CD4-positive, CD25-positive, alpha-beta regulatory T cell (primary cell): ENCODE results near the gene EGFLAM. TPM values are rescaled to one million over a fixed set of nuclear protein-coding genes. Genes with fewer than 3 reads are reported as not detected.

Experiments used
- ATAC-seq, 2 donors: fragments of 150-1000 bp; cut with Tn5 transposase; one replicate each; pipeline ENCODE4 v1.10.0; 2021; ENCODE audit warnings: low read depth in 2 of 2, moderate number of reproducible peaks in 2 of 2, moderate library complexity in 1 of 2
- DNase-seq, 3 donors: peaks; one replicate each; pipeline versions ENCODE4 v3.0.0 to v3.0.0-alpha.2; 2012 to 2022; ENCODE audit warnings: mixed read lengths in 1 of 3
- H3K27ac ChIP-seq: one replicate; pipeline ENCODE4 v1.7.0; 2013; ENCODE audit warnings: mild to moderate bottlenecking, low read length; ENCODE audit not compliant: insufficient read depth, poor library complexity, severe bottlenecking
- H3K27me3 ChIP-seq: one replicate; pipeline ENCODE4 v1.7.0; 2013; ENCODE audit warnings: low read length; ENCODE audit not compliant: control insufficient read depth, insufficient read depth
- H3K36me3 ChIP-seq: one replicate; pipeline ENCODE4 v1.7.0; 2013; ENCODE audit warnings: mild to moderate bottlenecking, low read length, moderate library complexity; ENCODE audit not compliant: control insufficient read depth, insufficient read depth
- H3K4me1 ChIP-seq: 2 replicates; pipeline ENCODE4 v1.7.0; 2013; ENCODE audit warnings: mild to moderate bottlenecking, low read length; ENCODE audit not compliant: insufficient read depth, control insufficient read depth, poor library complexity, severe bottlenecking
- H3K4me3 ChIP-seq: one replicate; pipeline ENCODE4 v1.7.0; 2013; ENCODE audit warnings: low read depth, mild to moderate bottlenecking, low read length, moderate library complexity
- H3K9me3 ChIP-seq, 2 experiments: 1 replicate in 1 of 2; 2 replicates in 1 of 2; pipeline ENCODE4 v1.7.0; 2013; ENCODE audit warnings: low read length in 2 of 2, mild to moderate bottlenecking in 1 of 2, moderate library complexity in 1 of 2; ENCODE audit not compliant: control insufficient read depth in 2 of 2
- H3K27ac Mint-ChIP-seq, 3 donors: one replicate each; pipeline ENCODE4 v1.8.0; 2020 to 2022; ENCODE audit warnings: mild to moderate bottlenecking in 3 of 3, mixed read lengths in 3 of 3, moderate library complexity in 2 of 3
- H3K27me3 Mint-ChIP-seq: one replicate; pipeline ENCODE4 v1.8.0; 2022; ENCODE audit warnings: mild to moderate bottlenecking, mixed read lengths
- H3K36me3 Mint-ChIP-seq: one replicate; pipeline ENCODE4 v1.8.0; 2020; ENCODE audit warnings: mixed read lengths
- H3K4me1 Mint-ChIP-seq, 4 donors: one replicate each; pipeline ENCODE4 v1.8.0; 2020 to 2022; ENCODE audit warnings: mixed read lengths in 4 of 4, mild to moderate bottlenecking in 1 of 4
- H3K4me3 Mint-ChIP-seq, 4 donors: one replicate each; pipeline ENCODE4 v1.8.0; 2020 to 2022; ENCODE audit warnings: mild to moderate bottlenecking in 4 of 4, mixed read lengths in 4 of 4, moderate library complexity in 3 of 4
- H3K9me3 Mint-ChIP-seq, 7 donors: one replicate each; pipeline ENCODE4 v1.8.0; 2020 to 2022; ENCODE audit warnings: mixed read lengths in 7 of 7, mild to moderate bottlenecking in 3 of 7, moderate library complexity in 2 of 7
- polyA plus RNA-seq, 4 donors: library from polyadenylated mRNA; unstranded; fragments of 300-500 nt; fragmentation: Illumina TruSeq; gene quantifications; one replicate each; pipeline ENCODE4 v1.2.3, GENCODE V29; 2021
- total RNA-seq: library from RNA; stranded (reverse); gene quantifications from one replicate; pipeline ENCODE4 v1.2.3, GENCODE V29; 2022

EGFLAM gene
- total and polyA plus RNA-seq, 5 donors from 2014 or later = not detected

DNA sequence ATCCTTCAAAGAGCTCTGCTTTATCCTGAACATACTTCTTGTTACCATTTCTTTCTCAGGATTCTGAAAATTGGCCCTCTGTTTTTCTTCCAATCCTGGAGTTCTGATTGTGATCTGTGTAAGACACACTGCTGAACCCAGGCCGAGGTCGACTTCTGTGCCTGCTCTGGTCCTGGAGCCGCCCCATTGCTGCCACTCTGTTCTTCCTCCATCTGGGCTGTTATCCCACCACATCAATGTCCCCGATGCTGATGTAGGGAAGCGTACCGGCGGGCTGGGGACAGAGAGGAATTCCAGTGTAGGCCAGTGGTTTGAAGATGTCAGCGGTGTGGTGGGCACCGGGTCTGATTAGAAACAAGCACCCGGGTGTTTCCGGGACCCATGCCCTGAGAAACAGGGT is 195.6 kb downstream of the EGFLAM start:
- ATAC-seq (no peak), DNase-seq (no peak)
- H3K27me3 Mint-ChIP-seq = peaks cover 39% of the 10 kb centered on the region
- Histone ChIP-seq H3K4me3 (peak overlapping the region; percentile 35), H3K36me3 (no peaks in the 10 kb centered on the region), H3K4me1 (peaks cover 26% of the 10 kb centered on the region), H3K27me3 (peaks cover 37% of the 10 kb centered on the region), H3K27ac (no peak overlapping the region), H3K9me3 (no peaks in the 10 kb centered on the region)
- peaks cover 0 to 2% (median 0%) of the 10 kb centered on the region in 7 donors for H3K9me3 Mint-ChIP-seq
- H3K4me3 Mint-ChIP-seq = peak overlapping the region; percentile 20 to 66 (median 52)
- H3K27ac Mint-ChIP-seq = peak overlapping the region in 1 of 3 donors; percentile 67
- no peaks in the 10 kb centered on the region for H3K36me3 Mint-ChIP-seq
- H3K4me1 Mint-ChIP-seq = peaks cover 21 to 44% (median 26%) of the 10 kb centered on the region in 4 donors

DNA sequence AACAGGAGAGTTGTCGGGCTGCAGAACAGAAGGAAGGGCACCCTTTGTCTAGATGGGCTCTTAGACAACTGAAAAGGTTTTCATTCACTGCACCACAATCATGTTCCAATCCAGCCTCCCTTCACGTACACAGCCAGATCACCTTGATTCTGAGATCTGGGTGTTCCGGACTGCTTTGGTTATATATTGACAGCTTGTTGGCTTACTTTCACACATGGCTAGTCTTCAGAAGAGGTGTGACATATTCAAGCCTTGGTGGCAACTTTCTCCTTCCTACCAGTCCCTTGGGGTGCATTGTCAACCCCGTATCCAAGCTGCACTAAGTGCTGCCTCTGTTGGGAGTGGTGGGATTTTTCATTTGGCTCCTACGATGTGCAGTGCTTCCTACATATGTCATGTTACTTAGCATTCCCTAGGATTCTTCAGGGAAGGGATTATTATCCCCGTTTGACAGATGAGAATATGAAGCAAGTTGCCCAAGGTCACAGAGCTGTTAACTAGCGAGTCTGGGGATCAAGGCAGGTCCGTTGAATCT is 197.5 kb downstream of the EGFLAM start:
- Mint-ChIP-seq H3K4me3 (peak overlapping the region in 1 of 4 donors; percentile 30), H3K4me1 (peaks cover 18 to 40% (median 23%) of the 10 kb centered on the region in 4 donors), H3K27ac (no peak overlapping the region), H3K9me3 (peaks cover 0 to 3% (median 0%) of the 10 kb centered on the region in 7 donors), H3K36me3 (no peaks in the 10 kb centered on the region), H3K27me3 (peaks cover 27% of the 10 kb centered on the region)
- Histone ChIP-seq H3K27me3 (peaks cover 32% of the 10 kb centered on the region), H3K27ac (no peak overlapping the region), H3K4me3 (no peak overlapping the region), H3K36me3 (no peaks in the 10 kb centered on the region), H3K4me1 (peaks cover 26% of the 10 kb centered on the region), H3K9me3 (no peaks in the 10 kb centered on the region)
- no peak for DNase-seq
- no peak for ATAC-seq

DNA sequence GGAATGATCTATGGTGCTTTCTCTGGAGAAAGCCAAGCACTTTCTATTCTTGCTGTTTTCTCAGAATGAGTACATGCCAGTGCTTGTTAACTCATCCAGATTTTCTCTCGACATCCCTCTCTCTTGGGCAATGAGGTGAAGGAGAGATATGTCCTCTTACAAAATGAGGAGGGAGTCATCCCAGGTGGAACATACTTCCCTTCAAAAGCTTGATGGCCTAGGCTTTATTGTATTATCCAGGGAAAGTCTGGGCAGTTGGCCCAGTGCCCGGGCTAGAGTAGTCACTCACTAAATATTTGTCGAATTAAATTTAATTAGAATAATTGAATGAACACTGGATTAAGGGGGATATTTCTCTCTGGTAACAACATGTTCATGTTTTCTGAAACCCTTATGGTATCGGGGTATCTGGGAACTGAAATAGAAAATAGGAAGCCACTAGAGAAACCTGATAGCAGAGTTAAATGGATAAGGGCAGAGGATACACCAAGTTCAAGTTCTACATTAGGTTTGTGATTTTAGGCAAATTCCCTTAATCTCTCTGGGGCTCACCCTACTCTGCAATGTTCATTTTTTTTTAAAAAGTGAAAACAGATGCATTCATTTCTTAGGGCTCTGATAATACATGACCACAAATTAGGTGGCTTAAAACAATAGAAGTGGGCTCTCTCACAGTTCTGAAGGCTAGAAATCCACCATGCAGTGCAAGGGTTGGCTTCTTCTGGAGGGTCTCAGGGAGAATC is 198.5 kb downstream of the EGFLAM start:
- Mint-ChIP-seq H3K4me1 (peaks cover 18 to 35% (median 21%) of the 10 kb centered on the region in 4 donors), H3K27me3 (peaks cover 27% of the 10 kb centered on the region), H3K36me3 (no peaks in the 10 kb centered on the region), H3K27ac (no peak overlapping the region), H3K4me3 (no peak overlapping the region), H3K9me3 (peaks cover 0 to 3% (median 0%) of the 10 kb centered on the region in 7 donors)
- no peaks in the 10 kb centered on the region for H3K9me3 ChIP-seq
- ATAC-seq (no peak), DNase-seq (no peak)
- peaks cover 26% of the 10 kb centered on the region for H3K4me1 ChIP-seq
- no peak overlapping the region for H3K4me3 ChIP-seq
- peaks cover 30% of the 10 kb centered on the region for H3K27me3 ChIP-seq
- H3K27ac ChIP-seq = no peak overlapping the region
- no peaks in the 10 kb centered on the region for H3K36me3 ChIP-seq

DNA sequence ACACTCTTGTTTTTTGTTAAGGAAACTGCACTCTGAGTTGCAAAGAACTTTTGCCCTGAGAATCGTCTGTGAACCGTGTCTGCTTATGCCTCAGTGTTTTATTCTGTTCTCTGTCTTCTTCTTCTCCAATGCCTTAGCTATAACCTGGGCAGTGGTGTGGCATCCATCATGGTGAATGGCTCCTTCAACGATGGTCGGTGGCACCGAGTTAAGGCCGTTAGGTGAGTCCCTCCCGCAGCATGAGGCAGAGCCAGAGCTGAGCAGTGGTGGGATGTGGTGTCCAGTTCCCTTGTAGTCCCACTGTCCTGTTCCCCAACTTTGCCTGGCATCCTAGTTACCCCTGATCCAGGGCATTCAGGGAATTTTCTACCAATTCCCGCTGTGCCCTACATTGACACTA is 199.8 kb downstream of the EGFLAM start:
- no peak overlapping the region for H3K4me3 Mint-ChIP-seq
- no peak for ATAC-seq
- no peaks in the 10 kb centered on the region for H3K36me3 Mint-ChIP-seq
- no peak overlapping the region for H3K27ac Mint-ChIP-seq
- Histone ChIP-seq H3K4me1 (peaks cover 20% of the 10 kb centered on the region), H3K27me3 (peaks cover 32% of the 10 kb centered on the region), H3K4me3 (no peak overlapping the region), H3K27ac (no peak overlapping the region), H3K9me3 (no peaks in the 10 kb centered on the region), H3K36me3 (no peaks in the 10 kb centered on the region)
- H3K27me3 Mint-ChIP-seq = peaks cover 29% of the 10 kb centered on the region
- H3K4me1 Mint-ChIP-seq = peaks cover 7 to 23% (median 13%) of the 10 kb centered on the region in 4 donors
- H3K9me3 Mint-ChIP-seq = peaks cover 0 to 3% (median 0%) of the 10 kb centered on the region in 7 donors
- DNase-seq = no peak

DNA sequence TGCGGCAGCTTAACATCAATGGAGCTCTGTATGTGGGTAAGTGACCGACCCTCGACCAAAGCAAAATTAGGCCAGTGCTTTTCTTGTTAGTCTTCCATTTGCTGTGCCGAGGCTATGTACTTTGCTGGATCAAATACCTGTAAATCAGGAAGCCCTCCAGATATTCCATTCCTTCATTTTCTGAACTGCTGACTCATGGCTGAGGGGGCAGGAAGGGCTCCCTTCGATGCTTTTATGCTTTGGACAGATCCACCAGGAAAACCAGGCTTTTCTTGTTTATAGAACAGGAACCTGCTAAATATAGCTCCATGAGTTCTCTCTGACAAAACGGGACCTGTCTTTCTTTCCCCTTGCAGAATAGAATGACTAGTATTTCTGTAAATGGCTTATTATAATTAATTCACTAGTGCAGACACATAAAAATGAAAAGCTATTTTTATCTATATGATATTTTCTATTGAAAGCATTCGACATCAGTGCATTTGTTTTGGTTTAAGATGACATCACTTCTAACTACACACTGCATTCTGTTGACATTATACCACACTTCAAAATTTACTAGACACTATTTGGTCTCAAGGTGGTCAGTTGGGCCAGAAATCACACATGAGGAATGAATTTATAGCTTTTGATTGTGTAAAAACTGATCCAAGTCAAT is 204.7 kb downstream of the EGFLAM start:
- Mint-ChIP-seq H3K9me3 (peaks cover 0 to 3% (median 0%) of the 10 kb centered on the region in 7 donors), H3K36me3 (no peaks in the 10 kb centered on the region), H3K4me3 (no peak overlapping the region), H3K4me1 (no peaks in the 10 kb centered on the region), H3K27me3 (peaks cover 19% of the 10 kb centered on the region), H3K27ac (no peak overlapping the region)
- Histone ChIP-seq H3K4me3 (no peak overlapping the region), H3K36me3 (no peaks in the 10 kb centered on the region), H3K27ac (no peak overlapping the region), H3K4me1 (no peaks in the 10 kb centered on the region), H3K9me3 (no peaks in the 10 kb centered on the region), H3K27me3 (peaks cover 24% of the 10 kb centered on the region)
- DNase-seq (no peak), ATAC-seq (no peak)

DNA sequence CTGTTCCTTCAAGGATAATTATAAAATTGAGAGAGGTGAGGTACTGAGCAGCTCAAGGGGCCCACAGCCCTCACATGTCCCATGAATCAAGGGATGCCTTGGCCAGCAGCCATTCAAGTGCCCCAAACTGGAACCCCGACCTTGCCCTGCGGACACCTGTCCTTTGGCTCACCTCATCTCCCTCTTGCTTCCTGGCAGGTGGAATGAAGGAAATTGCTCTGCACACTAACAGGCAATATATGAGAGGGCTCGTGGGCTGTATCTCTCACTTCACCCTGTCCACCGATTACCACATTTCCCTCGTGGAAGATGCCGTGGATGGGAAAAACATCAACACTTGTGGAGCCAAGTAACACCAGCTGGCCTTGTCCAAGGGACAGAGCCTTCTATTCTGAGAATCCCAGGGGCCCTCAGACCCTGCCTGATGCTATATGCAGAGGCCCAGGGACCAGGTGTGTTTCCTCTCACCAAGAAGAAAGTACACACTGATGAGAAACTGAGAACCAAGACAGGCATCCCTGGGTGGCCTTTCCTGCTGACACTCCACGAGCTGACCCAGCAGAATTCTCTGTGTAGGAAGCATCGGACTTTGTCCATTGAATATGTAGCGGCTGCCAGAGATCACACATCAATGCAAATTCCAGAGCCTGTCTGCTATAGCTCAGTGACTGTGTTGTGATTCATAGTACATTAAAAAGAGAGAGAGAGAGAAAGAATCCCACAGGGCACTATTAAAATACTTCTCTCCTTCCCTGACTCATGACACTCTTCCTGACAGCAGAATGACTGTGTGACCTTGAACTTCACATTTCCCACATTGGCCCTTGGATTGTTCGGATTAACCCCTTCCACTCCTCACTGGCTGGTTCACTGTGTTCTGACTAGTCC is 205.5 kb downstream of the EGFLAM start:
- H3K4me1 Mint-ChIP-seq = no peaks in the 10 kb centered on the region
- H3K36me3 ChIP-seq = no peaks in the 10 kb centered on the region
- H3K4me1 ChIP-seq = no peaks in the 10 kb centered on the region
- H3K27me3 ChIP-seq = peaks cover 22% of the 10 kb centered on the region
- peaks cover 21% of the 10 kb centered on the region for H3K27me3 Mint-ChIP-seq
- H3K9me3 Mint-ChIP-seq = peaks cover 0 to 3% (median 0%) of the 10 kb centered on the region in 7 donors
- H3K27ac Mint-ChIP-seq = no peak overlapping the region
- DNase-seq (no peak), ATAC-seq (no peak)
- H3K4me3 ChIP-seq = no peak overlapping the region
- H3K4me3 Mint-ChIP-seq = no peak overlapping the region
- no peaks in the 10 kb centered on the region for H3K9me3 ChIP-seq
- no peaks in the 10 kb centered on the region for H3K36me3 Mint-ChIP-seq
- no peak overlapping the region for H3K27ac ChIP-seq

DNA sequence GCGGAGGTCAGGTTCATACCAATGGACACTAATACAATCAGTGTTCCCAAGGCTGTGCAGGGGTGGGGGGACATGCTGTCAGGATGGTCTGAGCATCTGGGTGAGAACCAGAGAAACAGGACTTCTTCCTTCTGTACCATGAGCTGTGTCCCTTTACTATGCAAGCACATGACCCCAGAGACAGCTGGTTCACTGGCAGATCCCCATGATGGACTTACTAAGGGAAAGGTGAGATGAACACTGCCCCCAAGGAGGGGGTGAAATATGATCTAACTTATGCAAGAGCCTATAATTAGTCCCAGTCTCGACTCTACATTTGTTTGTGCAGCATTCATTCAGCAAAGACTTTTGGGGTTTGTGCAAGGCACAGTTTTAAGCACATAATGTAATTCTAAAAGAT is 206.7 kb downstream of the EGFLAM start:
- Mint-ChIP-seq H3K9me3 (peaks cover 0 to 3% (median 0%) of the 10 kb centered on the region in 7 donors), H3K4me3 (no peak overlapping the region), H3K27me3 (peaks cover 23% of the 10 kb centered on the region), H3K27ac (no peak overlapping the region), H3K36me3 (no peaks in the 10 kb centered on the region), H3K4me1 (no peaks in the 10 kb centered on the region)
- peaks cover 18% of the 10 kb centered on the region for H3K27me3 ChIP-seq
- H3K27ac ChIP-seq = no peak overlapping the region
- H3K36me3 ChIP-seq = no peaks in the 10 kb centered on the region
- H3K9me3 ChIP-seq = no peaks in the 10 kb centered on the region
- H3K4me3 ChIP-seq = no peak overlapping the region
- no peaks in the 10 kb centered on the region for H3K4me1 ChIP-seq
- ATAC-seq (no peak), DNase-seq (no peak)
